Measurements from ENCODE around the gene PROKR1.

DNA sequence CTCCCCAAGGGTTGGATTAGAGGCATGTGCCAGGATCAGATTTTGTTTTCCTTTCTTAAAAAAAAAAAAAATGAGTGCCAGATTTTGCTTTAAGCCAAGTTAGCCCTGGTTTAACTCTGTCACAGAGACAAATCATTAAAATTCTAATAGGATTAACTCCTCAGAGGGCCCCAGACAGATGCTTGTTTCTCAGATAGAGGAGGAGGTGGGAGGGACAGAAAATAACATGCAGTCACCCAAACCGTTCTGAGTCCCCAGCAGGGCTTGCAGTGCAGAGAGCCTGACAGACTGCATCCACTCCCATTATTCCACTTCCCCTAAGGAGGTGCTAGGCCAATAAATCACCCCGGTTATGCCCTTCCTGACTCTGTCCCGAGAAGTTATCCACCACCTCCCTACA is 6.3 kb upstream of the PROKR1 start:
- TF ChIP-seq, protein P1, sequence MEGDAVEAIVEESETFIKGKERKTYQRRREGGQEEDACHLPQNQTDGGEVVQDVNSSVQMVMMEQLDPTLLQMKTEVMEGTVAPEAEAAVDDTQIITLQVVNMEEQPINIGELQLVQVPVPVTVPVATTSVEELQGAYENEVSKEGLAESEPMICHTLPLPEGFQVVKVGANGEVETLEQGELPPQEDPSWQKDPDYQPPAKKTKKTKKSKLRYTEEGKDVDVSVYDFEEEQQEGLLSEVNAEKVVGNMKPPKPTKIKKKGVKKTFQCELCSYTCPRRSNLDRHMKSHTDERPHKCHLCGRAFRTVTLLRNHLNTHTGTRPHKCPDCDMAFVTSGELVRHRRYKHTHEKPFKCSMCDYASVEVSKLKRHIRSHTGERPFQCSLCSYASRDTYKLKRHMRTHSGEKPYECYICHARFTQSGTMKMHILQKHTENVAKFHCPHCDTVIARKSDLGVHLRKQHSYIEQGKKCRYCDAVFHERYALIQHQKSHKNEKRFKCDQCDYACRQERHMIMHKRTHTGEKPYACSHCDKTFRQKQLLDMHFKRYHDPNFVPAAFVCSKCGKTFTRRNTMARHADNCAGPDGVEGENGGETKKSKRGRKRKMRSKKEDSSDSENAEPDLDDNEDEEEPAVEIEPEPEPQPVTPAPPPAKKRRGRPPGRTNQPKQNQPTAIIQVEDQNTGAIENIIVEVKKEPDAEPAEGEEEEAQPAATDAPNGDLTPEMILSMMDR (conservative IDR thresholded peaks at IDR 0.05; ENCODE audit: low read length), result no peak
- no peak for TF ChIP-seq EZH2phosphoT487 (IDR thresholded peaks at IDR 0.05; ENCODE audit: borderline replicate concordance)

Data from Loucy (cell line).